CD1c-positive myeloid dendritic cell (primary cell): ENCODE measurements around the gene KICS2.
"Not testable (repeated sequence)": the region's sequence is repeated elsewhere in the genome, so short reads cannot be mapped to it uniquely, and the experiment has no call there.

Source experiments
- DNase-seq: peaks from one replicate; pipeline ENCODE4 v3.0.0-alpha.2; 2016; ENCODE audit errors: extremely low spot score

Gene KICS2

GRCh38 chr12:64222009-64222765, at the start of gene KICS2:
KICS2 (minus strand) TSS chr12:64222296; CDS start chr12:64222237, 59 bp downstream.
- peak; percentile 97 for DNase-seq

- DNase-seq, result no peak
Measured at GRCh38 chr12:64270411-64270810, 48.3 kb upstream of the KICS2 start.

- no peak for DNase-seq
Measured at GRCh38 chr12:64269161-64269560, 47.1 kb upstream of the KICS2 start.

GRCh38 chr12:64268409-64268808, 46.3 kb upstream of the KICS2 start:
- DNase-seq, result no peak

GRCh38 chr12:64265839-64266238, 43.7 kb upstream of the KICS2 start:
- no peak for DNase-seq

GRCh38 chr12:64261813-64262212, 39.7 kb upstream of the KICS2 start:
- no peak for DNase-seq

- no peak for DNase-seq
Measured at GRCh38 chr12:64258576-64258975, 36.5 kb upstream of the KICS2 start.

- DNase-seq, result peak; percentile 79
Measured at GRCh38 chr12:64256166-64256800, 34.2 kb upstream of the KICS2 start.

- DNase-seq, result no peak
Measured at GRCh38 chr12:64255249-64255648, 33.2 kb upstream of the KICS2 start.

GRCh38 chr12:64253356-64253755, 31.3 kb upstream of the KICS2 start:
- no peak for DNase-seq

- DNase-seq, result peak; percentile 55
Measured at GRCh38 chr12:64252681-64253080, 30.6 kb upstream of the KICS2 start.

- DNase-seq, result no peak
Measured at GRCh38 chr12:64243809-64244208, 21.7 kb upstream of the KICS2 start.

GRCh38 chr12:64240781-64241180, 18.7 kb upstream of the KICS2 start:
- DNase-seq, result no peak

- DNase-seq, result no peak
Measured at GRCh38 chr12:64237382-64237781, 15.3 kb upstream of the KICS2 start.

GRCh38 chr12:64236549-64236948, 14.5 kb upstream of the KICS2 start:
- DNase-seq, result no peak

- DNase-seq, result no peak
Measured at GRCh38 chr12:64232196-64232595, 10.1 kb upstream of the KICS2 start.

- DNase-seq, result no peak
Measured at GRCh38 chr12:64229796-64230195, 7.7 kb upstream of the KICS2 start.

GRCh38 chr12:64229240-64229639, 7.1 kb upstream of the KICS2 start:
- no peak for DNase-seq

- peak; percentile 71 for DNase-seq
Measured at GRCh38 chr12:64225626-64226025, 3.5 kb upstream of the KICS2 start.

- DNase-seq, result peak; percentile 78
Measured at GRCh38 chr12:64221651-64222008, 466 bp downstream of the KICS2 start.

- DNase-seq, result no peak
Measured at GRCh38 chr12:64220046-64220445, 2.0 kb downstream of the KICS2 start.

GRCh38 chr12:64219145-64219544, 3.0 kb downstream of the KICS2 start:
- DNase-seq, result no peak

- DNase-seq, result peak; percentile 9
Measured at GRCh38 chr12:64218597-64218996, 3.5 kb downstream of the KICS2 start.

- not testable (repeated sequence) for DNase-seq
Measured at GRCh38 chr12:64217643-64218042, 4.5 kb downstream of the KICS2 start.
